HepG2 (cell line): ENCODE measurements around the gene SLC36A3. TPM values are rescaled to one million over a fixed set of nuclear protein-coding genes. Genes with fewer than 3 reads are reported as not detected.

Source experiments
- ATAC-seq: fragments of 200-7000 bp; cut with Tn5 transposase; 3 replicates; pipeline ENCODE4 v1.9.1; 2020; ENCODE audit warnings: mild to moderate bottlenecking, moderate library complexity
- BruUV-seq: library from RNA; stranded (reverse); fragments of 400-500 nt; replicated peaks from 2 replicates; lab custom pipeline; 2021; lab: Mats Ljungman, UMichigan
- CTCF ChIA-PET: fragments of 300-600 bp; formaldehyde crosslinking; extraction: SDS; loops from one replicate; lab custom pipeline; 2021; ENCODE audit warnings: low total read pairs, inconsistent platforms, low intra/inter-chr PET ratio; lab: Yijun Ruan, JAX
- POLR2A ChIA-PET: fragments of 350-600 bp; sonication (Branson Sonifier 250); formaldehyde crosslinking; loops from one replicate; lab custom pipeline; 2020; ENCODE audit warnings: antibody characterized with exemption, inconsistent platforms; lab: Yijun Ruan, JAX
- DNase-seq: peaks from one replicate; pipeline ENCODE4 v3.0.0-alpha.2; 2015; ENCODE audit warnings: low spot score
- FAIRE-seq: peaks from 3 replicates; lab custom pipeline; 2011; peaks lifted over from hg19 to GRCh38; lab: Jason Lieb, UNC
- H2AFZ ChIP-seq: one replicate; pipeline ENCODE4 v1.6.1; 2011; ENCODE audit warnings: low read length, inconsistent platforms
- H3K27ac ChIP-seq: fragments of 300-600 bp; 3 replicates; pipeline ENCODE4 v1.8.0; 2011; ENCODE audit warnings: mixed run types, mild to moderate bottlenecking, mixed read lengths, low read length, inconsistent platforms; ENCODE audit not compliant: insufficient read depth; ENCODE audit errors: extremely low read length
- H3K27me3 ChIP-seq, 2 experiments: fragments of 200-600 bp in 1 of 2; 2 replicates in 1 of 2; 3 replicates in 1 of 2; pipeline versions ENCODE4 v1.6.0 to v1.8.0; 2011; ENCODE audit warnings: low read length in 2 of 2, mild to moderate bottlenecking in 2 of 2, moderate library complexity in 2 of 2, inconsistent platforms in 1 of 2; ENCODE audit not compliant: insufficient read depth in 2 of 2, control insufficient read depth in 1 of 2
- H3K36me3 ChIP-seq, 2 experiments: fragments of 200-600 bp in 1 of 2; replicated peaks in 1 of 2; 2 replicates in 1 of 2; 3 replicates in 1 of 2; pipeline versions ENCODE4 v1.5.1 to v1.8.0; 2011; ENCODE audit warnings: low read length in 2 of 2, inconsistent platforms in 1 of 2; ENCODE audit not compliant: insufficient read depth in 2 of 2, control insufficient read depth in 1 of 2
- H3K4me1 ChIP-seq: 2 replicates; pipeline ENCODE4 v1.5.1; 2012; ENCODE audit warnings: low read length, inconsistent platforms; ENCODE audit not compliant: insufficient read depth
- H3K4me2 ChIP-seq: 2 replicates; pipeline ENCODE4 v1.6.0; 2011; ENCODE audit warnings: low read depth, low read length, inconsistent platforms
- H3K4me3 ChIP-seq, 3 experiments: fragments of 200-600 bp in 1 of 3; sonication (generic), shearing (Covaris generic) in 1 of 3; replicated peaks in 1 of 3; 2 replicates each; pipeline ENCODE4 v1.5.1; 2011 to 2016; ENCODE audit warnings: low read length in 3 of 3, inconsistent platforms in 2 of 3, low read depth in 2 of 3, mild to moderate bottlenecking in 2 of 3, control low read depth in 1 of 3, mixed read lengths in 1 of 3; ENCODE audit not compliant: insufficient read depth in 1 of 3
- H3K79me2 ChIP-seq: one replicate; pipeline ENCODE4 v1.6.1; 2011; ENCODE audit warnings: low read length, inconsistent platforms; ENCODE audit not compliant: insufficient read depth
- H3K9ac ChIP-seq: 2 replicates; pipeline ENCODE4 v1.6.0; 2011; ENCODE audit warnings: mild to moderate bottlenecking, low read depth, low read length, inconsistent platforms; ENCODE audit not compliant: insufficient read depth
- H3K9me3 ChIP-seq: 2 replicates; pipeline ENCODE4 v1.5.1; 2012; ENCODE audit warnings: mild to moderate bottlenecking, low read length
- H4K20me1 ChIP-seq: 2 replicates; pipeline ENCODE4 v1.6.0; 2011; ENCODE audit warnings: inconsistent platforms, mild to moderate bottlenecking, low read length, moderate library complexity; ENCODE audit not compliant: insufficient read depth
- ATF2 ChIP-seq: sonication (generic); formaldehyde crosslinking; IDR thresholded peaks from 2 replicates; pipeline ENCODE4 v1.4.0; 2020; ENCODE audit warnings: missing genetic modification reagents
- CHCHD3 ChIP-seq: sonication (generic); formaldehyde crosslinking; IDR thresholded peaks from 2 replicates; pipeline ENCODE4 v1.8.0; 2022; ENCODE audit warnings: mild to moderate bottlenecking, missing genetic modification reagents, moderate library complexity
- IKZF4 ChIP-seq: sonication (generic); formaldehyde crosslinking; IDR thresholded peaks from 2 replicates; pipeline ENCODE4 v1.5.1; 2020; ENCODE audit warnings: borderline replicate concordance, mild to moderate bottlenecking, low read depth, missing genetic modification reagents; ENCODE audit errors: not compliant biosample characterization
- NR2F2 ChIP-seq: IDR thresholded peaks from 2 replicates; pipeline ENCODE4 v1.6.1; 2012; ENCODE audit warnings: low read depth, inconsistent platforms, borderline replicate concordance
- TBX3 ChIP-seq: fragments of 450-650 bp; IDR thresholded peaks from 2 replicates; pipeline ENCODE4 v1.6.1; 2017; ENCODE audit warnings: antibody characterized with exemption, mild to moderate bottlenecking, inconsistent platforms, borderline replicate concordance
- ZNF281 ChIP-seq: sonication (generic); formaldehyde crosslinking; IDR thresholded peaks from 2 replicates; pipeline ENCODE4 v1.4.0; 2020; ENCODE audit warnings: missing genetic modification reagents, borderline replicate concordance
- ZNF296 ChIP-seq: sonication (generic); formaldehyde crosslinking; conservative IDR thresholded peaks from 2 replicates; pipeline ENCODE4 v1.5.0; 2020; ENCODE audit warnings: mild to moderate bottlenecking, missing genetic modification reagents
- ZNF337 ChIP-seq: sonication (generic); formaldehyde crosslinking; IDR thresholded peaks from 2 replicates; pipeline ENCODE4 v1.5.1; 2020; ENCODE audit warnings: missing genetic modification reagents, low read depth, mild to moderate bottlenecking, borderline replicate concordance
- ZNF430 ChIP-seq: sonication (generic); formaldehyde crosslinking; IDR thresholded peaks from 2 replicates; pipeline ENCODE4 v1.9.0; 2021; ENCODE audit warnings: mild to moderate bottlenecking, missing genetic modification reagents
- ZNF549 ChIP-seq: sonication (generic); formaldehyde crosslinking; IDR thresholded peaks from 2 replicates; pipeline ENCODE4 v1.5.0; 2020; ENCODE audit warnings: missing genetic modification reagents
- ZNF616 ChIP-seq: sonication (generic); formaldehyde crosslinking; IDR thresholded peaks from 2 replicates; pipeline ENCODE4 v1.5.0; 2020; ENCODE audit warnings: low read depth, mild to moderate bottlenecking, missing genetic modification reagents
- WGBS: methylation state at CpG from one replicate; pipeline ENCODE4 v1.1.6; 2017; ENCODE audit warnings: low lambda C conversion rate; 5-methylcytosine and 5-hydroxymethylcytosine counted together
- in situ Hi-C: cut with HindIII; loops from 2 replicates; pipeline ENCODE4 v1.10.0; 2017; ENCODE audit warnings: low pct_unique_long_range_greater_than_20kb; ENCODE audit not compliant: extremely low pct_ligation_motif_present
- intact Hi-C: fragments of 100-400 bp; cut with micrococcal nuclease; formaldehyde crosslinking; loops from one replicate; pipeline ENCODE4 v1.10.0; 2022; ENCODE audit not compliant: unreplicated experiment
- polyA plus RNA-seq, 8 experiments: library from polyadenylated mRNA; depleted of rRNA in 3 of 8; stranded (reverse) in 7 of 8; unstranded in 1 of 8; fragments of >200 nt; fragmentation: Illumina TruSeq in 4 of 8; extraction: Trizol in 4 of 8; gene quantifications; 2 replicates each; pipeline versions ENCODE4 v1.2.1 to v1.2.3, GENCODE V29; 2011 to 2016; ENCODE audit warnings: low read depth in 4 of 8, missing spikeins in 1 of 8, mixed read lengths in 1 of 8; ENCODE audit not compliant: insufficient read depth in 1 of 8
- total RNA-seq, 5 experiments: library from RNA; depleted of rRNA; stranded (reverse); fragments of >200 nt; fragmentation: Illumina TruSeq; extraction: Trizol; gene quantifications; 2 replicates each; pipeline ENCODE4 v1.2.3, GENCODE V29; 2016; ENCODE audit warnings: low read depth in 1 of 5

Gene SLC36A3
- total and polyA plus RNA-seq, 2 of the 13 experiments (the other 11 are each of a cell fraction or from before 2014, with no cell fraction given) = not detected

GRCh38 chr5:151347369-151347768, 43.8 kb upstream of the SLC36A3 start, which contains the start of gene SLC36A2:
Gene SLC36A2 (minus strand): TSS chr5:151347559. CDS start chr5:151347460, 99 bp downstream.
- POLR2A ChIA-PET = no interaction called here
- no peak within 1 kb of the TSS for H3K9ac ChIP-seq
- no peak for DNase-seq
- H4K20me1 ChIP-seq = no peaks in the 10 kb centered on the region
- H3K79me2 ChIP-seq = no peaks in the 10 kb centered on the region
- TF ChIP-seq IKZF4 (CRISPR knock-in tag) (no peak), CHCHD3 (CRISPR knock-in tag) (no peak), ATF2 (no peak)
- TF ChIP-seq, all 625 proteins: peak for 0
- in situ Hi-C loops (no loop called here), intact Hi-C loops (no loop called here)
- H3K4me3 ChIP-seq = no peak within 1 kb of the TSS
- H2AFZ ChIP-seq = no peak within 1 kb of the TSS
- H3K27me3 ChIP-seq = peaks cover 6 to 47% of the 10 kb centered on the region in 2 experiments; a peak in 4 of 5 replicates
- H3K27ac ChIP-seq = no peak within 1 kb of the TSS
- no TSS peak for BruUV-seq
- WGBS = 11% methylated on average over 7 of the region's 8 CpGs
- H3K9me3 ChIP-seq = no peaks in the 10 kb centered on the region
- H3K4me1 ChIP-seq = no peaks in the 10 kb centered on the region
- CTCF ChIA-PET = no interaction called here
- ATAC-seq (no peak), FAIRE-seq (no peak)
- no peak within 1 kb of the TSS for H3K4me2 ChIP-seq
- H3K36me3 ChIP-seq = no peaks in the 10 kb centered on the region

- H2AFZ ChIP-seq = no peak overlapping the region
- H4K20me1 ChIP-seq = no peaks in the 10 kb centered on the region
- no peaks in the 10 kb centered on the region for H3K9me3 ChIP-seq
- no peaks in the 10 kb centered on the region for H3K79me2 ChIP-seq
- H3K9ac ChIP-seq = no peak overlapping the region
- ATAC-seq (peak; percentile 52; the same call in 2 of the 3 replicates), DNase-seq (no peak), FAIRE-seq (no peak)
- CTCF ChIA-PET = no interaction called here
- no peak overlapping the region for H3K27ac ChIP-seq
- H3K4me2 ChIP-seq = no peak overlapping the region
- H3K27me3 ChIP-seq = peaks cover 8 to 53% of the 10 kb centered on the region in 2 experiments; a peak in 4 of 5 replicates
- no peaks in the 10 kb centered on the region for H3K4me1 ChIP-seq
- POLR2A ChIA-PET = no interaction called here
- in situ Hi-C loops (no loop called here), intact Hi-C loops (no loop called here)
- no peak overlapping the region for H3K4me3 ChIP-seq
- BruUV-seq = no TSS peak
- 3% methylated on average over 7 of the region's 8 CpGs for WGBS
- TF ChIP-seq NR2F2 = no peak
- TF ChIP-seq ZNF337 (CRISPR knock-in tag) = no peak
- no peak for TF ChIP-seq ZNF281
- TF ChIP-seq ZNF616 (CRISPR knock-in tag) = no peak
- TF ChIP-seq ZNF430 = no peak
- TF ChIP-seq TBX3 = no peak
- no peak for TF ChIP-seq ZNF549 (CRISPR knock-in tag)
- TF ChIP-seq ZNF296 = no peak
- no peaks in the 10 kb centered on the region for H3K36me3 ChIP-seq
Observed at GRCh38 chr5:151345808-151346478, 42.4 kb upstream of the SLC36A3 start.
